G401 (cell line): ENCODE data around the gene NRG3. TPM values are rescaled to one million over a fixed set of nuclear protein-coding genes. Genes with fewer than 3 reads are reported as not detected.

Source experiments
- DNase-seq: peaks from one replicate; pipeline ENCODE4 v3.0.0-alpha.2; 2015; ENCODE audit warnings: low spot score
- in situ Hi-C: cut with HindIII; loops from 2 replicates; pipeline ENCODE4 v1.10.0; 2016; ENCODE audit warnings: low sequenced_read_pairs, mixed read lengths
- total RNA-seq: library from RNA; depleted of rRNA; stranded (reverse); fragments of >200 nt; shearing (Covaris generic); gene quantifications from 2 replicates; pipeline ENCODE4 v1.2.3, GENCODE V29; 2014

The NRG3 gene
- total RNA-seq, 1 experiment from 2014 or later, result not detected

- no peak for DNase-seq
- in situ Hi-C loops, result no loop called here
These were observed 621.1 kb downstream of the NRG3 start for GRCh38 chr10:82496114-82496513.

GRCh38 chr10:82497439-82497838 is 622.4 kb downstream of the NRG3 start:
- no peak for DNase-seq
- in situ Hi-C loops, result no loop called here

- in situ Hi-C loops, result no loop called here
- no peak for DNase-seq
These were observed 624.0 kb downstream of the NRG3 start for GRCh38 chr10:82498976-82499375.

GRCh38 chr10:82505009-82505408 is 630.0 kb downstream of the NRG3 start:
- in situ Hi-C loops, result no loop called here
- DNase-seq, result no peak

GRCh38 chr10:82506680-82507376 is 631.8 kb downstream of the NRG3 start:
- in situ Hi-C loops, result no loop called here
- no peak for DNase-seq

- in situ Hi-C loops, result no loop called here
- no peak for DNase-seq
These were observed 640.3 kb downstream of the NRG3 start for GRCh38 chr10:82515256-82515655.

- no peak for DNase-seq
- in situ Hi-C loops, result no loop called here
These were observed 654.1 kb downstream of the NRG3 start for GRCh38 chr10:82529062-82529461.

GRCh38 chr10:82535457-82535856 is 660.5 kb downstream of the NRG3 start:
- in situ Hi-C loops, result no loop called here
- DNase-seq, result no peak

- DNase-seq, result no peak
- in situ Hi-C loops, result no loop called here
These were observed 661.7 kb downstream of the NRG3 start for GRCh38 chr10:82536668-82537067.

GRCh38 chr10:82538272-82538671 is 663.3 kb downstream of the NRG3 start:
- DNase-seq, result no peak
- in situ Hi-C loops, result no loop called here

- in situ Hi-C loops, result no loop called here
- no peak for DNase-seq
These were observed 668.6 kb downstream of the NRG3 start for GRCh38 chr10:82543631-82544030.

GRCh38 chr10:82544377-82544776 is 669.4 kb downstream of the NRG3 start:
- in situ Hi-C loops, result no loop called here

GRCh38 chr10:82551506-82551905 is 676.5 kb downstream of the NRG3 start:
- no peak for DNase-seq
- in situ Hi-C loops, result no loop called here

More at GRCh38 chr10:82544377-82544776, 669.4 kb downstream of the NRG3 start:
- no peak for DNase-seq

GRCh38 chr10:82552267-82552666 is 677.3 kb downstream of the NRG3 start:
- DNase-seq, result no peak
- in situ Hi-C loops, result no loop called here

- no peak for DNase-seq
- in situ Hi-C loops, result no loop called here
These were observed 679.4 kb downstream of the NRG3 start for GRCh38 chr10:82554381-82554780.

- in situ Hi-C loops, result no loop called here
- DNase-seq, result no peak
These were observed 683.1 kb downstream of the NRG3 start for GRCh38 chr10:82558014-82558607.

- in situ Hi-C loops, result no loop called here
- no peak for DNase-seq
These were observed 689.6 kb downstream of the NRG3 start for GRCh38 chr10:82564353-82565196.

- in situ Hi-C loops, result no loop called here
These were observed 690.2 kb downstream of the NRG3 start for GRCh38 chr10:82565197-82565575.

GRCh38 chr10:82572744-82573143 is 697.8 kb downstream of the NRG3 start:
- peak; percentile 37 for DNase-seq
- in situ Hi-C loops, result no loop called here

More at GRCh38 chr10:82565197-82565575, 690.2 kb downstream of the NRG3 start:
- DNase-seq, result no peak

- no peak for DNase-seq
- in situ Hi-C loops, result no loop called here
These were observed 699.1 kb downstream of the NRG3 start for GRCh38 chr10:82574081-82574480.
